Fibroblast of lung (primary cell): ENCODE measurements around the gene GCSAM. TPM values are rescaled to one million over a fixed set of nuclear protein-coding genes. Genes with fewer than 3 reads are reported as not detected.

ENCODE experiments used
- DNase-seq, 2 donors: peaks; one replicate each; pipeline versions ENCODE4 v3.0.0 to v3.0.0-alpha.2; 2010; ENCODE audit warnings: low read depth in 2 of 2
- H2AFZ ChIP-seq: 2 replicates; pipeline ENCODE4 v1.5.1; 2012; ENCODE audit warnings: low read length, control low read depth, inconsistent platforms
- H3K27ac ChIP-seq: 2 replicates; pipeline ENCODE4 v1.5.1; 2011; ENCODE audit warnings: low read length, control low read depth; ENCODE audit not compliant: insufficient read depth
- H3K27me3 ChIP-seq: 2 replicates; pipeline ENCODE4 v1.5.1; 2011; ENCODE audit warnings: mild to moderate bottlenecking, low read length; ENCODE audit not compliant: control insufficient read depth, insufficient read depth
- H3K36me3 ChIP-seq: 2 replicates; pipeline ENCODE4 v1.5.1; 2011; ENCODE audit warnings: low read length; ENCODE audit not compliant: control insufficient read depth, insufficient read depth
- H3K4me1 ChIP-seq: 2 replicates; pipeline ENCODE4 v1.5.1; 2011; ENCODE audit warnings: low read length; ENCODE audit not compliant: control insufficient read depth, insufficient read depth; ENCODE audit errors: extremely low read depth
- H3K4me2 ChIP-seq: 2 replicates; pipeline ENCODE4 v1.5.1; 2011; ENCODE audit warnings: low read length, control low read depth; ENCODE audit not compliant: insufficient read depth; ENCODE audit errors: extremely low read depth
- H3K4me3 ChIP-seq, 4 experiments: fragments of 200-600 bp in 1 of 4; sonication (generic) in 1 of 4; replicated peaks in 1 of 4; 2 replicates each; pipeline ENCODE4 v1.5.1; 2011 to 2016; ENCODE audit warnings: low read length in 4 of 4, low read depth in 3 of 4, mild to moderate bottlenecking in 3 of 4, control low read depth in 2 of 4, inconsistent platforms in 1 of 4, mixed read lengths in 1 of 4; ENCODE audit not compliant: insufficient read depth in 1 of 4; ENCODE audit errors: control extremely low read depth in 1 of 4
- H3K79me2 ChIP-seq: 2 replicates; pipeline ENCODE4 v1.5.1; 2012; ENCODE audit warnings: mild to moderate bottlenecking, low read length, inconsistent platforms; ENCODE audit not compliant: control insufficient read depth, insufficient read depth
- H3K9ac ChIP-seq: 2 replicates; pipeline ENCODE4 v1.5.1; 2011; ENCODE audit warnings: mild to moderate bottlenecking, low read length, control low read depth; ENCODE audit not compliant: insufficient read depth
- H3K9me3 ChIP-seq: 2 replicates; pipeline ENCODE4 v1.5.1; 2012; ENCODE audit warnings: low read depth, low read length; ENCODE audit not compliant: control insufficient read depth, insufficient read depth
- H4K20me1 ChIP-seq: 2 replicates; pipeline ENCODE4 v1.5.1; 2011; ENCODE audit warnings: low read length; ENCODE audit not compliant: control insufficient read depth, insufficient read depth; ENCODE audit errors: extremely low read depth
- EZH2 ChIP-seq: IDR thresholded peaks from 2 replicates; pipeline ENCODE4 v1.5.1; 2012; ENCODE audit warnings: low read length, control low read depth, mild to moderate bottlenecking; ENCODE audit errors: missing control alignments
- polyA plus RNA-seq, 2 donors: library from polyadenylated mRNA; depleted of rRNA in 1 of 2; stranded (reverse) in 1 of 2; unstranded in 1 of 2; fragments of >200 nt; gene quantifications; 2 replicates each; pipeline ENCODE4 v1.2.1, GENCODE V29; 2011 to 2012; ENCODE audit warnings: missing spikeins in 1 of 2
- total RNA-seq: library from RNA; depleted of rRNA; stranded (reverse); fragments of >200 nt; gene quantifications from 2 replicates; pipeline ENCODE4 v1.2.1, GENCODE V29; 2014
- TF ChIP-seq, protein P1 (sequence below), 2 donors: IDR thresholded peaks in 1 of 2; conservative IDR thresholded peaks in 1 of 2; 1 replicate in 1 of 2; 2 replicates in 1 of 2; pipeline ENCODE4 v1.5.1; 2011 to 2012; ENCODE audit warnings: low read length in 2 of 2, control low read depth in 1 of 2, inconsistent platforms in 1 of 2, low read depth in 1 of 2, mild to moderate bottlenecking in 1 of 2

The GCSAM gene
- total and polyA plus RNA-seq, 2 donors (not counting 1 experiment from before 2014, with no cell fraction given): not detected

DNA sequence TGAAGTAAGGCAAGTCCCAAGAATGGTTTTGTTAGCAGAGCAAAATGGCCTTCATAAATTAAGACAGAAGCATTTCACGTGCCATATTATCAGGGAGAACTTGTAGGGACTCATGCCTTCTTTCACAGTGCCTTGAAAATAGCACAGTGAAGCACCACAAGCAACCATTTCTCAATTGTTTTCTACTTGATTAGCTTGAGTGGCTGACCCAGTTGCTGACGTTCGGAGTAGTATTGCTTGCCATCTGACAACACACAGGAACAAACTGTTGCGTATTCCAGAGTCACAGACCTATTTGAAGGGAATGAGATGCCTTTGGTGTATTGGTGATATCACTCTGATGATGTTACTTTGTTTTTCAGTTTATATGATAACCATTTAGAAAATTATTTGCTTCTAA lies 49.8 kb downstream of the GCSAM start:
- no peak overlapping the region for H3K27ac ChIP-seq
- H3K4me1 ChIP-seq: no peaks in the 10 kb centered on the region
- no peak overlapping the region for H3K9ac ChIP-seq
- H3K36me3 ChIP-seq: no peaks in the 10 kb centered on the region
- no peaks in the 10 kb centered on the region for H3K9me3 ChIP-seq
- no peaks in the 10 kb centered on the region for H3K79me2 ChIP-seq
- DNase-seq: no peak
- no peak overlapping the region for H3K4me2 ChIP-seq
- no peak for TF ChIP-seq EZH2
- TF ChIP-seq, protein P1, sequence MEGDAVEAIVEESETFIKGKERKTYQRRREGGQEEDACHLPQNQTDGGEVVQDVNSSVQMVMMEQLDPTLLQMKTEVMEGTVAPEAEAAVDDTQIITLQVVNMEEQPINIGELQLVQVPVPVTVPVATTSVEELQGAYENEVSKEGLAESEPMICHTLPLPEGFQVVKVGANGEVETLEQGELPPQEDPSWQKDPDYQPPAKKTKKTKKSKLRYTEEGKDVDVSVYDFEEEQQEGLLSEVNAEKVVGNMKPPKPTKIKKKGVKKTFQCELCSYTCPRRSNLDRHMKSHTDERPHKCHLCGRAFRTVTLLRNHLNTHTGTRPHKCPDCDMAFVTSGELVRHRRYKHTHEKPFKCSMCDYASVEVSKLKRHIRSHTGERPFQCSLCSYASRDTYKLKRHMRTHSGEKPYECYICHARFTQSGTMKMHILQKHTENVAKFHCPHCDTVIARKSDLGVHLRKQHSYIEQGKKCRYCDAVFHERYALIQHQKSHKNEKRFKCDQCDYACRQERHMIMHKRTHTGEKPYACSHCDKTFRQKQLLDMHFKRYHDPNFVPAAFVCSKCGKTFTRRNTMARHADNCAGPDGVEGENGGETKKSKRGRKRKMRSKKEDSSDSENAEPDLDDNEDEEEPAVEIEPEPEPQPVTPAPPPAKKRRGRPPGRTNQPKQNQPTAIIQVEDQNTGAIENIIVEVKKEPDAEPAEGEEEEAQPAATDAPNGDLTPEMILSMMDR (conservative IDR thresholded peaks at IDR 0.05 in 1 of 2, IDR thresholded peaks at IDR 0.05 in 1 of 2; ENCODE audit: low read depth in 1 of 2, low read length in 2 of 2): no peak
- no peaks in the 10 kb centered on the region for H4K20me1 ChIP-seq
- no peaks in the 10 kb centered on the region for H3K27me3 ChIP-seq
- no peak overlapping the region for H2AFZ ChIP-seq
- H3K4me3 ChIP-seq: no peak overlapping the region

DNA sequence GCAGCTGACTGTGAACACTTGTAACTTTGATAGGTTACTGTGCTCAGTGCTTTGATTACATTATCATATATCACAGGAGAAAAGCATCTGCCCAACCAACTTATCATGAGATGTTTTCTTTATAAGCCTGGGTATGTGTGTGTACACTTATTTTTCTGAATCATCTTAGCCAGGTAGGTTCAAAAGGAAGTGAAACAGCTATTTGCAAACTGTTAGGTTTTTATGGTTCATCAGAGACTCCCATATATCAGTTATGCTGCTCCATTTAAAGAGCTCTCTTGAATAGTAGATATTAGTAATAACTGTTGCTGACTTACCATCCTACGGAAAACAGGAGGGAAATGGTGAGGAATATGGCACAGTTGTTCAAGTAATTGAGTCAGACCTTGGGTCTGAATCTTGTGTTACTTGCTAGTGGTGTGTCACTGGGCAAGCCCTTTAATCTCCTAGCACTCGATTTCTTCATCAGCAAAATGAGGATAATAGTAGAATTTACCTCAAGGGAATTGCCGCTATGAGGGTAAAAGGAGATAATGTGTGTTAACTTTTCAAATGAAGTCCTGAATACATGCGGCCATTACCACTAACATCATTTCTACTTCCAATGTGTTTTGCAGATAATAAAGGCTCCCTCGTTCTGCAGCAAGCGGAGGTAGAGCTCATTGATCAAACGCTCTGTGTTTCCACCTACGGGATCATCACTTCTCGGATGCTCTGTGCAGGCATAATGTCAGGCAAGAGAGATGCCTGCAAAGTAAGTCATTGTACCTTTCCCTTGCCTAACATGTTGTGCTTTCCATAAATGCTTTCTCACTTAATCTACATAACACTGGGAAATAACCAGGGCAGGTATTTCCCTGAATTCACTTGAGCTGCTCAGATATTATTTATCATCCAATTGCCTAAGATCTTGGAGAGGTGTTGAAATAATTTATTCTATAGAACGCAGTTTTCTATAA lies 54.6 kb downstream of the GCSAM start:
- no peak overlapping the region for H3K4me2 ChIP-seq

More for the DNA sequence above, 54.6 kb downstream of the GCSAM start:
- H3K27me3 ChIP-seq: no peaks in the 10 kb centered on the region
- no peaks in the 10 kb centered on the region for H3K79me2 ChIP-seq
- no peaks in the 10 kb centered on the region for H4K20me1 ChIP-seq
- TF ChIP-seq EZH2: no peak
- TF ChIP-seq, protein P1 (conservative IDR thresholded peaks at IDR 0.05 in 1 of 2, IDR thresholded peaks at IDR 0.05 in 1 of 2; ENCODE audit: low read depth in 1 of 2, low read length in 2 of 2): no peak
- H3K36me3 ChIP-seq: no peaks in the 10 kb centered on the region
- DNase-seq: no peak
- H3K9ac ChIP-seq: no peak overlapping the region
- peaks cover 11% of the 10 kb centered on the region for H3K4me1 ChIP-seq
- no peak overlapping the region for H2AFZ ChIP-seq
- H3K27ac ChIP-seq: no peak overlapping the region
- H3K4me3 ChIP-seq: no peak overlapping the region
- no peaks in the 10 kb centered on the region for H3K9me3 ChIP-seq
